EL (cell line): ENCODE data around the gene NUPR1.
A peak's percentile ranks its signal among the peaks of the same experiment; 100 is the strongest.
"Not testable (repeated sequence)": the region's sequence is repeated elsewhere in the genome, so short reads cannot be mapped to it uniquely, and the experiment has no call there.

ENCODE experiments used
- DNase-seq: peaks from one replicate; pipeline ENCODE4 v3.0.0-alpha.2; 2016

Gene NUPR1, protein sequence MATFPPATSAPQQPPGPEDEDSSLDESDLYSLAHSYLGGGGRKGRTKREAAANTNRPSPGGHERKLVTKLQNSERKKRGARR

DNA sequence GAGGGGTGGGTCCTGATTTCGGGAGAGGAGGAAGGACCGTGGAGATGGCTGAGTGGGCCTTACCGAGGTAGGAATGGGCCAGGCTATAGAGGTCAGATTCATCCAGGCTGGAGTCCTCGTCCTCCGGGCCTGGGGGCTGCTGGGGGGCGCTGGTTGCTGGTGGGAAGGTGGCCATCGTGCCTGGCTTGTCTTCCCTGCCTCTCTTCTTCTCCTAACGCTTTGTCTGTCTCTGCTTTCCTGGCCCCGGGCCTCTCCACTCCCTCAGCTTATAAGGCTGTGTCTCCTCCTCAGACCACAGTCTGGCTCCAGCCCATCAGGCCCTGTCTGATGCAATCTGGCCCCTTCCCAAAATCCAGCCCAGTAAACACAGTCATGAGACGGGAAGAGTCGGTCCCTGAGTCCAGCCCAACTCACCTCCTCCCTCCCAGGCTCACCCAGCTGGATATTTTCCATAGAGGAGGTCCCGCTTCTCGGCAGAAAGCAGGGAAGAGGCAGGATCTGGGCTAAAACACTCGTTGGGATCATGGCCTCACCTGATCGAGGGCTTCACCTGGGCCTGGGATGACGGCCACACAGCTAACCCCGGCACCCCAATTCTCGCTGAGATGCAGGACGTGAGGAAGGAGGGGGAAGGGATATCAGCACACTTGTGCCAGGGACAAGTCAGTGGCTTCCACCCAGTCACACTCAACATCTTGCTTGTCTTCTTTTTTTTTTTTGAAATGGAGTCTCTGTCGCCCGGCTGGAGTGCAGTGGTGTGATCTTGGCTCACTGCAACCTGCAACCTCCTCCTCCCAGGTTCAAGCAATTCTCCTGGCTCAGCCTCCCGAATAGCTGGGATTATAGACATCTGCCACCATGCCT is at the start of gene NUPR1:
Gene NUPR1 (minus strand): TSS at position 242 of the 864 bp plus-strand sequence. CDS start 67 bp downstream, at position 175.
- peak; percentile 95 for DNase-seq

DNA sequence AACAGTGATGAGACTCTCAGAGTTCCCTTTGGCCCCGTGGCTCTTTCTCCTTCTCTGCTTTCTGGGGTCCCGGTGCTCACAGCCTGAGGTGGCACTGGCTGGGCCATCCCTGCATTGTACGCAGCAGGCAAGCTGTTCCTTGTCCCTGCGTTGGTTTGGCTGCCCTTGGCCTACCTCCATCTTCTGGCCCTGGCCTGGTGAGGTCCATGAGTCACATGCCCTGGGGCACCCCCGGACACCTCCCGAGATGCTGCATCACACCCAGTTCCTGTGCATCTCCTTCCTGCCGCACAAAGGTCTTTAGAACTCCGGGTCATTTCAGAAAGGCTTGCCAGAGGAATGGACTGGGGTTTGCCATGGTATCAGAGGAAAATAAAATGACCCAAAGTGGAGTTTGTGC is 48.6 kb upstream of the NUPR1 start:
- peak; percentile 88 for DNase-seq

DNA sequence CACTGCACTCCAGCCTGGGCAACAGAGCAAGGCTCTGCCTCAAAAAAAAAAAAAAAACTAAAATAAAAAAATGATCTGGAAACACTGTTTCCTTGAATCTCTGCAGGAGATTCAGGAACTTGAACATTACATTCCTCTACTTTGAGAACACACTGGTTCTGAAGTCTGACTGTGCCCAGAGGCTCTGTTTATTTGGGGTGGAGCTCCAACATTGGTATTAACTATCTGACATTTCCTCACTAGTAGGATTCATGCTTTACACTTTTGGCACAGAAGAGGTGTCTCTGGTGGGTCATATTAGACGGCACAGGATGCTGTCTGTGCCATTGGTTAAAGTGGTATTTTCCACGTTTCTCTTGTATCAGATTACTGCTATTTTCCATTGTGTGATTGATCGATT is 47.7 kb upstream of the NUPR1 start:
- DNase-seq = peak; percentile 18

DNA sequence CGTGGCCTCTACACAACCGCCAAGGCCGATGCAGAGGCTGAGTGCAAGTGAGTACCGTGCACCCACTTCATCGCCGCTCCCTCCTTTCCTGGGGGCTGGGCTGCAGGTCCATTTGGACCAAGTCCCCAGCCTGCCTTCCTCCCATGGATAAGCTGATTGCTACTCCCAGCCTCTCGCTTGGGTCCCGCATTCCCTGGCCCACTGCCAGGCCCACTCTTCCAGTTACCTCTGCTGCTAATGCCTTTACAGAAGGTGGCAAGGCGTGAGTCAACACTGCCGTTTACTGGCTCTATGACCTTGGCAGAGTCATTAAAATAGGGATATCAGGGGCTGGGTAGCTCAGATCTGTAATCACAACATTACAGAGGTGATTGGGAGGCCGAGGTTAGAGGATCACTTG is 46.9 kb upstream of the NUPR1 start:
- no peak for DNase-seq

DNA sequence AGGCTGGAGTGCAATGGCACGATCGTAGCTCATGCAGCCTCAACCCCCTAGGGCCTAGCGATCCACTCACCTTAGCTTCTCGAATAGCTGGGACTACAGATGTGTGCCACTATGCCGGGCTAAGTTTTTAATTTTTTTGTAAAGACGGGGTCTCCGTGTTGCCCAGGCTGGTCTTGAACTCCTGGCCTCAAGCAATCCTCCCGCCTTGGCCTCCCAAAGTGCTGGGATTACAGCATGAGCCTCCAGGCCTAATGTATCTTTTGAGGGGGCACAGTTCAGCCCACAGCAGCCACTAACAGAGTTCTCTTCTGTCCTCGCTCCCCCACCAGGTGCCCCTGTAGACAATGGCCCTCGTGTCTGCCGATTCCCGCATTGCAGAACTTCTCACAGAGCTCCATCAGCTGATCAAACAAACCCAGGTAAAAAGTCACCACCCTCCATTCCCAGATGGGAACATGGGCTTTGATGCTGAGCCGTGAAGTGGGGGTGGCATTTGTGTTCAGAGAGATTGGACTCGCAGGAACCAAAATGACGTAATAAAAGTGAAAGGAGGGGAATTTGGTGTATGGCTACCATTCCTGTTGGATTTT is 42.0 kb upstream of the NUPR1 start:
- DNase-seq = no peak

DNA sequence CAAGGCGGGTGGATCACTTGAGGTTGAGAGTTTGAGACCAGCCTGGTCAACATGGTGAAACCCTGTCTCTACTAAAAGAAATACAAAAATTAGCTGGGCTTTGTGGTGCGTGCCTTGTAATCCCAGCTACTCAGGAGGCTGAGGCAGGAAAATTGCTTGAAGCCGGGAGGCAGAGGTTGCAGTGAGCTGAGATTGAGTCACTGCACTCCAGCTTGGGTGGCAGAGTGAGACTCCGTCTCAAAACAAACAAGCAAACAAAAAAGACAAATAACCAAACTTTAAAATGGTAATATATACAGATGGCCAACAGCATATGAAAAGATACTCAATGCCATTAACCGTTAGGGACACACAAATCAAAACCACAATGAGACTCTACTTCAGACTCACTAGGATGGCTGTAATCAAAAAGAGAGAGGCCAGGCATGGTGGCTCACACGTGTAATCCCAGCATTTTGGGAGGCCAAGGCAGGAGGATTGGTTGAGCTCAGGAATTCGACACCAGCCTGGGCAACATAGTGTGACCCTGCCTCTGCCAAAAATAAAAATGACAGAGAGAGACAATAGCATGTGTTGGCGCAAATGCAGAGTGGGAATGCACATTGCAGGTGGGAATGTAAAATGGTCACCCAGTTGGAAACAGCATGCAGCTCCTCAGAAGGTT is 36.8 kb upstream of the NUPR1 start:
- DNase-seq = no peak

DNA sequence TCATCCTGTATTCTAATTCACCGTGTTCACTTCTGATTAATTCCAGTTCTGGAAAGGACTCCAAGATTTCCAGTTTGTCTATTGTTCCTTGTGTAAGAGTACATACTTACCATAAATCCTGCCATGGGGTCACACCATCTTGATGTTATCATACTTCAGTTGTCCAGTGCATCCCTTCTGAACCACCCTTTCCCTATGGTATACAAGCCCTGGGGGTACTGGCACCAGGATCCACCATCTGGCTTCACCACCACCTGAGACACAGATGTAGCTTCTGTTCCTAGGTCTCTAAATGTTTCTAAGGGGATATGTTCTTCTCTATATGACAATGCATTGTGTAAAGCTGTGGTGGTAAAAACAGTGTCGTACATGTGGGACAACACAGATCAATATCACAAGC is 36.2 kb upstream of the NUPR1 start:
- no peak for DNase-seq

DNA sequence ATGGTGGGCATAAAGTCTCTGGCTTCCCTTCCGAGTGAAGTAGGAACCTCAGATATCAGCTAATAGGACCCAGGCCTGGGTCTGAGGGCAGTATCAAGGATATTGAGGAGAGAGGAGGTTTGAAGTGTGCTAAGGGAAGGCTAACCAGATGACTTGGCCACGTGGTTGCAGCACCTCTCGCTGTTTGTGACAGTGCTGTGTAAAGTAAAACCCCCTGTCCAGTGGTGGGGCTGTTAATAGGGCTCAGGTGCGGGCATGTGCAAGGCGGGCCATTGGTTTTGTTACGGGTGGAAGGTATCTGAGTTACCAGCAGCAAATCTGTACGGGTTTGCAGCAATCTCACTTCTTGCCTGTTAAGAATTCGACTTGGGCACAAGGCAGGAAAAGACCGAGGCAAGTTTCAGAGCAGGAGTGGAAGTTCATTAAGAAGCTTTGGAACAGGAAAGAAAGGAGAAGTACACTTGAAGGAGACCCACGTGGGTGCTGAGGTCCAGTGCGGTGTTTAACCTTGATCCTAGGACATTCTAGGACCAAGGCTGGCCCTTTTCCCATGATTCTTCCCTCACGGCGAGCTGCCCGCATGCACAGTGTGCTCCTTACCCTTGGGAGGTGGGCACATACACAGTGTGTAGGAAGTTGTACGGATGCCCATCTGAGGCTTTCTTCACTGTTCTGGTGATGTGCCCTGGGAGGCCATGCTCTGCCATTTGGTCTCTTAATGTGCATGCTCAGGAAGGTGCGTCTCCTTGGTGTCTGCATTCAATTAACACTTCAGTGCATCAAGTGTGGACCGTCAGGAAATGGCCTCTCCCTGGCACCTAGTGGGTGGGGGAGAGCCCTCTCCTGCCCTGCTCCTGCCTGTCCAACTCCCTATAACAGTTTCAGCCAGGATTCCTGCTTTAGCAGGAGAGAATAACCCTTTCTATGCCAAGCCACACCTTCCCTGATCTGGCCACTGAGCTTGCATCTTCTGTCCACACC is 35.3 kb upstream of the NUPR1 start:
- DNase-seq = no peak

DNA sequence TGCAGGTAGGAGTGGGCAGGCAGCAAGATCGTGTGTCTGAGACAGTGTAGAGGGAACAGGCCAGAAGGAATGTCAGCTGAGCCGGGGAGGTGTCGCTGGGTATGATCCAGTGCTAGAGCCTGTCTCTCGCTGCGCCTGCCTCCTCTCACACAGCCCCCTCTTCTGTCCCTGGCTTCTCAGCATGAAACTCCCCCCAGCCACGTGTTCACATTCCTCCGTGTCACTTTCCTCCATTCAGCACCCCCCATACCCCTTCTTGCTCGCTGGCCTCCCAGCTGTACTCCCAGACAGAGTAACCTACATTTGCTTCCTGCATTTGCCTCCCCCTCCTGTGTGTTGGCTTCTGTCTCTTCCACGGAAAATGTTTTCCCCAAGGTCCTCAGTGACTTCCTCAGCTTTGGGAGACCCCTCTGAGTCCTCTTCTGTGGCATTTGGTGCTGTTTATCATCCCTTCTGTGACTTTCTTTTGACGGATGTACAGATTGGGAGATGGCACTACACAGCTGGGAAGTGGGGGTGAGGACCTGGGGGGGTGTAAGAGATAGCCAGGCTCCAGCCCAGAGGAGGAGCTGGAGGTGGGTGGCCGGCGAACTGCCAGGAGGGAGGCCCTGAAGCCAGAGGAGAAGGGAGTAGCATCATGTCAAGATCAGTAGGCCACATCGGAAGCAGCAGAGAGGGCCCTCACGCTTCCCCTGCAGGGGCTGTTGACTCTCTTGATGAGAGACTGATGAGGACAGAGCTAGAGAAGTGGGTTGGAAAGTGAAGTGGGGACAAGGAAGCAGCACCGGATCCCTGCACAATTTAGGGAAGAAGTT is 34.1 kb upstream of the NUPR1 start:
- no peak for DNase-seq

DNA sequence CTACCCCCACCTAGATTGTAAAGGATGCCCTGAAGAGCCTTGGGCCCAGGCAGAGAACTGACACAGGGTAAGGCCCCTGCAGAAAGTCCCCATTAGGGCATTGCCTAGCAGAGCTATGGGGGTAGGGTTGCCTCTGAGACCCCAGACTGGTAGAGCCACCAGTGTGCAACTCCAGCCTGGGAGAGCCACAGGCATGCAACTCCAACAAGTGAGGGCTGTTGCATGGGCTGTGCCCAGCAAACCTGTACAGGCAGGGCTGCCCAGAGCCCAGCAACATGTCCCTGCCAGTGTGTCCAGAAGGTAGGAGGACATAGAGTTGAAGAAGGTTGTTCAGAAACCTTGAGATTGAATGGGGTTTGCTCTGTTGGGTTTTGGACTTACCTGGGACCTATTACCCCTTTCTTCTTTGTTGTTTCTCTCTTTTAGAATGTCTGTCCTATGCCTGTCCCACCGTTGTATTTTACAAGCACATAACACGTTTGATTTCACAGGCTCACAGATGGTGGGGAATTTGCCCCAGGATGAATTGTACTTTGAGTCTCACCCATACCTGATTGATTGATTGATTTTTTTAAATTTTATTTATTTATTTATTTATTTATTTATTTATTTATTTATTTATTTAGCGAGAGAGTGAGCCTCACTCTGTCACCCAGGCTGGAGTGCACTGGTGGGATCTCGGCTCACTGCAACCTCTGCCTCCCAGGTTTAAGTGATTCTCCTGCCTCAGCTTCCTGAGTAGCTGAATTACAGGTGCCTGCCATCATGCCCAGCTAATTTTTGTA is 31.4 kb upstream of the NUPR1 start:
- no peak for DNase-seq

DNA sequence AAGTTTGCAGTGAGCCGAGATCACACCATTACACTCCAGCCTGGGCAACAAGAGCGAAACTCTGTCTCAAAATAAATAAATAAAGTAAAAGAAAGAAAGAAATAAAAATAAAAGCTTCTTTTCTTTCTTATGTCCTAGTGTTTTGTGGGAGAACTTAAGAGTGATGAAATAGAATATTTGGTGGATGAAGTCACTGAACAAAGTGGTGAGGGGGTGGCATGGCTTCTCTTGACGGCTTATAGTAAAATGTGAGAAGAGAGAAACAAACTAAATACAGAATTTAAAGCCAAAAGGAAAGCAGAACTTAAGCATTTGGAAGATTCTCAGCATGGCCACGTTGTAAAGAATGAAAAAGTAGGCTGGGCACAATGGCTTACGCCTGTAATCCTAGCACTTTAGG is 30.2 kb upstream of the NUPR1 start:
- peak; percentile 50 for DNase-seq

DNA sequence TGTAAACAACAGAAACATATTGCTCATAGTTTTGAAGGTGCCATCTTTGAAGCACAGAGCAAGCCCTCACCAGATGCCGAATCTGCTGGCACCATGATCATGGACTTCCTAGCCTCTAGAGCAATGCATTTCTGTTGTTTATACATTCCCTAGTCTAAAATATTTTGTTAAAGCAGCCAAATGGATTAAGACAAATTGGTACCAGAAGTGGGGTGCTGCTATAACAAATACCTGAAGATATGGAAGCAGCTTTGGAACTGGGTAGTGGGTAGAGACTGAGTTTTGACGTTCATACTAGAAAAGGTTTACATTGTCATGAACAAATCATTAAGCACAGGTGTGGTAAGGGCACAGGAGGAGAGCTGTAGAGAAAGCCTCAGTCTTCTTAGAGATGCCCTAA is 28.5 kb upstream of the NUPR1 start:
- no peak for DNase-seq

DNA sequence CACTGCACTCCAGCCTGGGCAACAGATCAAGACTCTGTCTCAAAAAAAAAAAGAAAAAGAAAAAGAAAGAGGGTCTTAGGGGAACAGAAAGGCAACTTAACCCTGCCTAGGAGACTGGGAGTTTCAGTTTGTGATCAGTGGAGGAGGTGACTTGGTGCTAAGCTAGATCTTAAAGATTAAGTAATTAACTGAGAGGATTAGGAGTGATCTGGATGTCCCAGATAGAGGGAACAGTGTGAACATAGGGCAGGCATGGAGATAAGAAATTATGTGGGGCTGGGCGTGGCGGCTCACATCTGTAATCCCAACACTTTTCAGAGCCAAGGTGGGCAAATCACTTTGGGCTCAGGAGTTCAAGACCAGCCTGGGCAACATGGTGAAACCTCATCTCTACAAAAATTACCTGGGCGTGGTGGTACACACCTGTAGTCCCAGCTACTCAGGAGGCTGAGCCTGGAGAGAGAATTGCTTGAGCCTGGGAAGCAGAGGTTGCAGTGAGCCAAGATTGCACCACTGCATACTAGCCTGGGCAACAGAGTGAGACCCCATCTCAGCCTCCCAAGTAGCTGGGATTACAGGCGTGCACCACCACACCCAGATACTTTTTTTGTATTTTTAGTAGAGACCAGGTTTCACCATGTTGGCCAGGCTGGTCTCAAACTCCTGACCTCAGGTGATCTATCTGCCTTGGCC is 27.6 kb upstream of the NUPR1 start:
- not testable (repeated sequence) for DNase-seq

DNA sequence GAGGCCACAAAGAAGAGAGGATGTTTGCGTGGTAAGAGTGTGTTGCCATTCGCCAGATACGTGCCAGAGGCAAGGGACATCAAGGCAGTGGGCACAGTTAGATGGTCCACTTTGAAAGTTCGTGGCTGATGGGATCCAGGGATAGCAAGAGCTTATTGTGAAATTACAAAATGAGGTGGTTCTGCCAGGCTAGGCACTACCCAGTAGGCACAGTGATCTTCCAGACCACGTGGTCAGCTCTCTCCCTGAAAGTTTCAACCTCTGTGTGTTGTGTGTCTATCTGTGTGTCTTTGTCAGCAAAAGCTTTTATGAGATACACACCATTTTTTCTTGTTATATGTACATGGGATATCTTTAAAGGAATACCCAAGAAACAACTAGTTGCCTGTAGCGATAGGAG is 24.4 kb upstream of the NUPR1 start:
- DNase-seq = no peak

DNA sequence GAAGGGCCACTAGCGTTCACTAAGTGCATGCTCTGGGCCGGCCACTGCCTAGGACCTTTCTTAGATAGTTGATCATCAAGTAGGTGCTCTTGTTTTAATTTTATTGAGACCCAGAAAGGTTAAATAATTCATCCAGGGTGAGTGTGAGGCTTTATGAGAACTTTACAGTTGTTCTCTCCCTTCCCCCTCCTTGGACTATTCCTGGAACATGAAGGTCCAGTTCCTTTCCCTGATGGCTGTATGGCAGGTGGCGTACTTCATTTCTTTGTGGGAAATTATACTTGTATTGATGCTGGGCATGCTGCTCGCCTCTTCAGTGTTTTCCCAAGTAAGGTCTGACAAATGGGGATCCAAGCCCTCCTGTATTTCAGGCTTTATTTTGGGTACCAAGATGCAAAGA is 23.4 kb upstream of the NUPR1 start:
- no peak for DNase-seq

DNA sequence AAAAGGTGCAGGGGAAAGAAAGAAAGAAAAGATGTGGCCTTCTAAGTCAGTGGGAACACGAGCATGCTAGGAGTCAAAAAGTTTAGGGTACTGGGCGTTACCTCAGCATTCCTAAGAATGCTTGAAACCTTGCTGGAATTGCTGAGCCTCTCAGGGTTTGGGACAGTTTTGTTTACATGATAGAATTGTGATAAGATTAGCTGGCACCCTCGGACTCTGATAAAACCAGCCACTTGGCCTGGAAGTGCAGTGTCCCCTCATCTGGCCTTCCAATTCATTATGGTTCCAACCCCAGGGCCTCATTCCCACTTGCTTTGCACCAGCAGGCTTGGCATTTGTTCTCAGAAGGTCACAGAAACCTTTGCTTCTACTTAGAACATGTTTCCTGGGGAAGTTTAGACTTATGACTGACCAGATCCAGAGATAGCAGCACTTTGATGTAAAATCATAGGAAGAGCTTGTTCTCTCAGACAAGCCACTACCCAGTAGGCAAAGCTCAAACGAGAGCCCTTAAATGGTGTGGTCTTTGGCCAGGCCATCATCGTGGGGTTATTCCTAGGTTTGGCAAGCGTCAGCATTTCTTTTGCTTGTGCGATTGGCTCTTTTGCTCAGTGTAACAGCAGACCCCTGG is 22.9 kb upstream of the NUPR1 start:
- no peak for DNase-seq

DNA sequence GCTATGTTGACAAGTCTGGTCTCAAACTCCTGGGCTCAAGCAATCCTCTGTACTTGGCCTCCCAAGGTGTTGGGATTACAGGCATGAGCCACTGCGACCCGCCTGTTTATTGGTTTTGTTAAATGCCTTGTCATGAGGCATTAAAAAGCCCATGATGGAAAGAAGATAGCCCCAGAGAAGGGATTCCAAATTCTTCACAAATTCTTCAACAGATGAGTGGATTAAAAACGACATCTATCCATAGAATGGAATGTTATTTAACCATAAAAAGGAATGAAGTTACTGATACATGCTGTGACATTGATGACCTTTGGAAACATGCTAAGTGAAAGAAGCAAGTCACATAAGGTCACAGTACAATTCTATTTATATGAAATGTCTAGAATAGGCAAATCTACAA is 19.7 kb upstream of the NUPR1 start:
- no peak for DNase-seq

DNA sequence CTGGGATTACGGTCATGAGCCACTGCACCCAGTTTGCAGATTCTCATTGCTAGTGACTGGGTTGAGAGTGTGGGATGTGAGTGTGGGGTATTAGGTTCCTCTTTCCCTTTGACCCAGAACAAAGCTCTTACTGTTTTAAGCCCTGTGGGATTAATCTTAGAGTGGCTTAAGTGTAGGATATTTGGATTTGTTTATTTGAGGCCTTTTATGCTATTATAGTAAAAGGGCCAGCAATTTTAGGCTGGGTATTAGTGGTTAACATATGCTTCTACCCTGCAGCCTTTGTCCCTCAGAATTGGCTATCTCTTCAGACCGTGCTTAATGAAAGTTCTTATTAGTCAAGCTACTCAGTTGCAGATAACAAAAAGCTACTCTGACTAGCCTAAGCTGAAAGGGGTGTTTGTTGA is 18.1 kb upstream of the NUPR1 start:
- no peak for DNase-seq

DNA sequence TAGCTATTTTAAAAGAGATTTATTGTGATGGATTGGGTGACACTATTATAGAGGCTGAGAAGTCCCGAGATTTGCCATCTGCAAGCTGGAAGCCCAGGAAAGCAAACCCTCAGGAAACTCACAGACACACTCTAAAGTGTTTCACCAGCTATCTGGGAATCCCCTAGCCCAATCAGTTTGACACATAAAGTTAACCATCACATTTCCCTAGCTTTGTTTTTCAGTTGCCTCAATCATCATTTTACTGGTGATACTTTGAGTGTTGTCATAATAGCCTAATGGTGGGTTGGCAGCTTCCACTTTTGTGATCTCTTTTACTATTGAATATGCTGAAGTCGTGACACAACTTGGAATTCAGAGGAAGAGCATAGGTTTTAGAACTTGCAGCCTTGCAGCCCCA is 16.8 kb upstream of the NUPR1 start:
- DNase-seq = no peak
